PC-9 (cell line): Measurements from ENCODE around the gene ELP6.

ENCODE experiments used
- EZH2 ChIP-seq: fragments of 200-600 bp; sonication (generic); IDR thresholded peaks from 2 replicates; pipeline ENCODE4 v1.8.0; 2017; ENCODE audit warnings: antibody characterized with exemption, low read depth
- TF ChIP-seq, protein P1 (sequence below): fragments of 200-600 bp; sonication (generic); conservative IDR thresholded peaks from 2 replicates; pipeline ENCODE4 v1.6.1; 2017; ENCODE audit warnings: mixed run types, antibody characterized with exemption, mild to moderate bottlenecking, moderate library complexity

DNA sequence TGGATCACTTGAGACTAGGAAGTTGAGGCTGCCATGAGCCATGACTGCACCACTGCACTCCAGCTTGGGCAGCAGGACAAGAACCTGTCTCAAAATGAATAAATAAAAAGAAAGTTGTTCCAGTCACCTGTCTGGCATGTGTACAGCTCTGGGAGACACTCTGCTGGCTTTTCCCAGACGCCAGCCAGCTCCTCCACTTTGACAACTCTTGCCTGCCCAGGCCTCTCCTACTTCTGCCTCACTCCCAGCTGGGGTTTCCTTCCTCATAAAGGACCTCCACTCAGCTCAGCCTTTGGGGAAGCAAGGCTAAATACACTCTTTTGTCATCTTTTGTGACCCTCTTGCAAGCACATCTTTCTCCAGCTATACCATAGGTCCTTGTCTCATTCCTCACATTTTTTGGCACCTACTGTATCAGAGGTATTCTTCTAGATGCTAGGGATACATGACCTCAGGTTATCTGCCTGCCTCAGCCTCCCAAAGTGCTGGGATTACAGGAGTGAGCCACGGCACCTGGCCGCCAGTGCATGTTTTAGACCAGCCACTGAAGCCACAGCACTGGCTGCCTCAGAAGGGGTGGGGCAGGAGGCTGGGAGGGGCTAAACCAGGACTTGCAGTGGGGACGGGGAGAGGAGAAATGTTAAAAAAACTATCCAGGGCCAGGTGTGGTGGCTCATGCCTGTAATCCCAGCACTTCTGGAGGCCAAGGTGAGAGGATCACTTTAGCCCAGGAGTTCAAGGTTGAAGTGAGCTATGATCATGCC is 10.0 kb upstream of the ELP6 start:
- TF ChIP-seq, protein P1, sequence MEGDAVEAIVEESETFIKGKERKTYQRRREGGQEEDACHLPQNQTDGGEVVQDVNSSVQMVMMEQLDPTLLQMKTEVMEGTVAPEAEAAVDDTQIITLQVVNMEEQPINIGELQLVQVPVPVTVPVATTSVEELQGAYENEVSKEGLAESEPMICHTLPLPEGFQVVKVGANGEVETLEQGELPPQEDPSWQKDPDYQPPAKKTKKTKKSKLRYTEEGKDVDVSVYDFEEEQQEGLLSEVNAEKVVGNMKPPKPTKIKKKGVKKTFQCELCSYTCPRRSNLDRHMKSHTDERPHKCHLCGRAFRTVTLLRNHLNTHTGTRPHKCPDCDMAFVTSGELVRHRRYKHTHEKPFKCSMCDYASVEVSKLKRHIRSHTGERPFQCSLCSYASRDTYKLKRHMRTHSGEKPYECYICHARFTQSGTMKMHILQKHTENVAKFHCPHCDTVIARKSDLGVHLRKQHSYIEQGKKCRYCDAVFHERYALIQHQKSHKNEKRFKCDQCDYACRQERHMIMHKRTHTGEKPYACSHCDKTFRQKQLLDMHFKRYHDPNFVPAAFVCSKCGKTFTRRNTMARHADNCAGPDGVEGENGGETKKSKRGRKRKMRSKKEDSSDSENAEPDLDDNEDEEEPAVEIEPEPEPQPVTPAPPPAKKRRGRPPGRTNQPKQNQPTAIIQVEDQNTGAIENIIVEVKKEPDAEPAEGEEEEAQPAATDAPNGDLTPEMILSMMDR: no peak
- no peak for TF ChIP-seq EZH2
